ENCODE data around the gene HMX3.
"Not testable (repeated sequence)": the region's sequence is repeated elsewhere in the genome, so short reads cannot be mapped to it uniquely, and the experiment has no call there.

Gene HMX3

DNA sequence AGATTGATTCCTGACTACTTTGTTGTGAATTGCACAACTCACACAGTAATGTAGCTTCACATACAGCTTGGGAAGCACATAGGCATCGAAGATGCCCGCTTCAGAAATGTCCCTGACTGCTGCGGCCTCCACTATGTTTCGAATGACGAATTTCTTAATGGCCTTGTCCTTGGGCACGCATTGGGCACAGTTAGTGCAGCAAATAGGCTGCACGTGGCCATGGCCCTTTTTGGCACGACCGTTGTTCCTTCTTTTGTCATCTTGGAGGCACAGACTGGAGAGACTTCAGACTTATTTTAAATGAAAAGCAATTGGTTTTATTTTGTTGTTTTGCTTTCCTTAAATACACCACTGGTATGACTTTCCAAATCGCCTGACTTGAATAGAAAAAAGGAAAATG, 35.8 kb downstream of the HMX3 start:
- DNase-seq (ENCODE audit: low spot score): not testable (repeated sequence)

DNA sequence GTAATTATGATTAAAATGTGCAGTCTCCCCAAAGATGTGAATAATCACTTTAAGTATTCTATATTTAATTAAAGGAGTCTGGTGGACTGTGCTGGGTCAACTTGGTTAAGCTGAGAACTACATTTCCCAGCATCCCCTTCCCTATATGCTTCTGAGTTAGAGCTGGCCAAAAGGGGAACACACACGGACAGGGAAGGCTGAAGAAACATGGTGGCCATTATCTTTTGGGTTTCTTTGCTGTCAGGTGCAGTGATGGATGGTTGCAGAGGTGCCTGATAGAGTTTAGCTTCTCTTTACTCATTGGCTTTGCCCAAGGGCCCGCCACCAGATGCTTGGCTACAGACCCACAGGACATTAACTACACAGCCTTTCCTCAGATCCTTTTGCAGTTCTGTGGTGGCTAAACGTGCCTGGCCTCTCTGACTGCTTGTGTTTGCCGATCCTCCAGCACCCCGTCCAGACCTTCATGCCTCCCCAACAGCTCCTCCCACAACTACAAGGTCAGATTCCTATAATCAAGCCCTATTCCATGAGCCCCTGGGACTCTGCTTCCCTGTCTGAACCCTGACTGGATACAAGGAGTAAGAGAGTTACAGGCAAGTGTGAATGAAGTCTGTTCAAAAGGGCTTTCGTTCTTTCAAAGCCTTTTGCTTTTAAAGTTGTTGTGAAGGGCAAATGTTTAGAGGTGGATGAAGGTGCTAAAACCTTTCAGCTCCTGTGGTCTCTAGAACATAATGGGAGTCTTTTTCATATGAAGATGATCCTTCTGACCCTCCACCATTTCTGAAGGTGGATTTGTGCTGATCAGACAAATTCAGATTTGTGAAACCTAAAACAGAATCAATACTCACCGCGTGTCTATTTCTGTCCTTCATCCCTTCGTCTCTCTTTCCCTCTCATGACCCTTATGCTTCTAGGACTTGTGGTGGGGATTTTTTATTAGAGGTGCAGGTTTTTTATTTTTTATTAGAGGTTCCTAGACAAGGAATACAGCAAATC, 39.9 kb downstream of the HMX3 start:
- no peak for DNase-seq (ENCODE audit: low spot score)

DNA sequence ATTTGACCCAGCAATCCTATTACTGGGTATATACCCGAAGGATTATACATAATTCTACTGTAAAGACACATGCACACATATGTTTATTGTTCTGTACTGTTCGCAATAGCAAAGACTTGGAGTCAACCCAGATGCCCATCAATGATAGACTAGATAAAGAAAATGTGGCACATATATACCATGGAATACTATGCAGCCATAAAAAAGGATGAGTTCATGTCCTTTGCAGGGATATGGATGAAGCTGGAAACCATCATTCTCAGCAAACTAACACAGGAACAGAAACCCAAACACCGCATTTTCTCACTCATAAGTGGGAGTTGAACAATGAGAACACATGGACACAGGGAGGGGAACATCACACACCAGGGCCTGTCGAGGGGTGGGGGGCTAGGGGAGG, 42.6 kb downstream of the HMX3 start:
- not testable (repeated sequence) for DNase-seq (ENCODE audit: low spot score)

DNA sequence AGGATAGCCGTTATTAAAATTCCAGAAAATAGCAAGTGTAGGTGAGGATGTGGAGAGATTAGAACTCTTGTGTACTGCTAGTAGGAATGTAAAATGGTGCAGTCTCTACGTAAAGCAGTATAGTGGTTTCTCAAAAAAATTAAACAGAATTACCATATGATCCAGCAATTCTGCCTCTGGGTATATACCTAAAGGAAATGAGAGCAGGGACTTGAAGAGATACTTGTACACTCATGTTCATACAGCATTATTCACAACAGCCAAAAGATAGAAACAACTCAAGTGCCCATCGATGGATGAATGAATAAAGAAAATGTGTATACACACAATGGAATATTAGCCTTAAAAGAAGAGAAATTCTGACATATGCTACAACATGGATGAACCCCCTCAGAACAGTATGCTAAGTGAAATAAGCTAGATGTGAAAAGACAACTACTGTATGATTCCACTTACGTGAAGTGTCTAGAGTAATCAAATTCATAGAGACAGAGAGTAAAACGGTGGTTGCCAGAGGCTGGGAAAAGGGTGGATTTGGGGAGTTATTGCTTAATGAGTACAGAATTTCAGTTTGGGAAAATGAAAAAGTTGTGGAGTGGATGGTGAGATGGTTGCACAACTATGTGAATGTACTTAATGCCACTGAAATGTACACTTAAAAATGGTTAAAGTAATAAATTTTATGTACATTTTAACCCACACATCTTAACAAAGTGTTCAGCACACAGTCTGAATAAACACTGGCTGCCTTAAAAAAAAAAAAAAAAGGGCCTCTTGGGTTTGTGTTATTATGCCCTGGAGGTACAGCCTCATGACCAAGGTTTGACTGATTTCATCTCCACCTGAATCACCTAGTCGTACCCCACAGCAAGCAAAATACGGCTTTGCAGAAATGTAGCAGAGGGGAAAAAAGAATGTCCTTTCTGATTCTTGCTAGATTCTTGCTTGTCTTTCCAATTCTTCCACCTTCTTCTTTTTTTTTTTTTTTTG, 44.6 kb downstream of the HMX3 start:
- DNase-seq (ENCODE audit: low spot score): no peak

DNA sequence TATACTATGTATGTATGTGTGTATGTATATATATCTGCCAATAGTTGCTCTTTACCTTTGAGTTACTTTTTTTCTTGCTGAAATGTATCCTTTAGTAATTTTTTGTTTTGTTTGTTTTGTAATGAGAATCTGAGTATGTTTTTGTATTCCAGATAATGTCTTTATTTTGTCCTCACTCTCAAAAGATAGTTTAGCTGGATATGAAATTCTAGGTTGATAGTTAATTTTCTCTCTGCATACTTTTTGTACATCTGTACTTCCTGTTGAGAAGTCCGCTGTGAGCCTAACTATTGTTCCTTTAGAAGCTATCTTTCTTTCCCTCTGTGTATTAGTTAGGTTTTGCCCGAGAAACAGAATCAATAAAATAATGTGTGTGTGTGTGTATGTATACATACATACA, 48.0 kb downstream of the HMX3 start:
- DNase-seq (ENCODE audit: low spot score): no peak

DNA sequence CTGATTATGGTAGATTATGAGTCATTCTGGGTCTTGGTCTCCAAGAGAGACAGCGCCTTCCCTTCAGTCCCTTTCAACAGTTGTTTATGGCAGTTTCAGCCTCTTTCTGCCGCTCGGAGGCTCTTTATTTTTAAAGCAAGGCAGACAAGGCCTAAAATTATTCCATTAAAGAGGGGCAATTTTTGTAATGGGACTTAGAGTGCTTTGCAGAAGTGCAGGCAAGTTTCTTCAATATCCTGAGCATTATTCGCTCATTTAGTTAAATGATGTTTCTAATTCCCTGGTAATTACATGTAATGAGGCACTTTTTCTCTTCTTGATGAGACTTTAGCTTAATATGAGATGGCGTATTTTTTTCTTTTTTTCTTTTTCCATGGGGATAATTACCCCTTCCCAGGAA, 52.0 kb downstream of the HMX3 start:
- no peak for DNase-seq (ENCODE audit: low spot score)
